ENCODE data around the gene AGPAT1. TPM values are rescaled to one million over a fixed set of nuclear protein-coding genes. Genes with fewer than 3 reads are reported as not detected.
"Not testable (repeated sequence)": the region's sequence is repeated elsewhere in the genome, so short reads cannot be mapped to it uniquely, and the experiment has no call there.

The AGPAT1 gene
- total RNA-seq, 1 donor from 2014 or later, result 8.4 TPM

GRCh38 chr6:32214126-32214525, 38.2 kb upstream of the AGPAT1 start:
- H3K4me3 ChIP-seq (ENCODE audit: low read length in 3 of 3), result no peak overlapping the region
- H3K27ac ChIP-seq (ENCODE audit: low read depth, low read length), result no peak overlapping the region
- peaks cover 0 to under 1% (median 0%) of the 10 kb centered on the region in 3 donors for H3K27me3 ChIP-seq (ENCODE audit: control insufficient read depth in 3 of 3, insufficient read depth in 3 of 3, low read length in 3 of 3)
- H3K36me3 ChIP-seq (ENCODE audit: control insufficient read depth in 3 of 3, insufficient read depth in 3 of 3, low read length in 3 of 3), result peaks cover 0 to 2% (median 0%) of the 10 kb centered on the region in 3 donors
- no peaks in the 10 kb centered on the region for H3K9me3 ChIP-seq (ENCODE audit: control insufficient read depth in 3 of 3, low read length in 3 of 3)
- H3K9ac ChIP-seq (ENCODE audit: low read depth in 1 of 3, low read length in 3 of 3), result no peak overlapping the region
- no peaks in the 10 kb centered on the region for H3K4me1 ChIP-seq (ENCODE audit: control insufficient read depth in 3 of 3, insufficient read depth in 3 of 3, low read length in 3 of 3)

- Histone ChIP-seq H3K4me1 (ENCODE audit: control insufficient read depth in 3 of 3, insufficient read depth in 3 of 3, low read length in 3 of 3) (no peaks in the 10 kb centered on the region), H3K27me3 (ENCODE audit: control insufficient read depth in 3 of 3, insufficient read depth in 3 of 3, low read length in 3 of 3) (no peaks in the 10 kb centered on the region), H3K36me3 (ENCODE audit: control insufficient read depth in 3 of 3, insufficient read depth in 3 of 3, low read length in 3 of 3) (peaks cover 0 to 2% (median 0%) of the 10 kb centered on the region in 3 donors), H3K9me3 (ENCODE audit: control insufficient read depth in 3 of 3, low read length in 3 of 3) (no peaks in the 10 kb centered on the region), H3K4me3 (ENCODE audit: low read length in 3 of 3) (no peak overlapping the region), H3K27ac (ENCODE audit: low read depth, low read length) (no peak overlapping the region), H3K9ac (ENCODE audit: low read depth in 1 of 3, low read length in 3 of 3) (no peak overlapping the region)
Measured at GRCh38 chr6:32213649-32214048, 37.8 kb upstream of the AGPAT1 start.

GRCh38 chr6:32212076-32212760, 36.3 kb upstream of the AGPAT1 start:
- Histone ChIP-seq H3K27ac (ENCODE audit: low read depth, low read length) (no peak overlapping the region), H3K4me1 (ENCODE audit: control insufficient read depth in 3 of 3, insufficient read depth in 3 of 3, low read length in 3 of 3) (no peaks in the 10 kb centered on the region), H3K36me3 (ENCODE audit: control insufficient read depth in 3 of 3, insufficient read depth in 3 of 3, low read length in 3 of 3) (peaks cover 0 to 2% (median 0%) of the 10 kb centered on the region in 3 donors), H3K9ac (ENCODE audit: low read depth in 1 of 3, low read length in 3 of 3) (no peak overlapping the region), H3K9me3 (ENCODE audit: control insufficient read depth in 3 of 3, low read length in 3 of 3) (no peaks in the 10 kb centered on the region), H3K27me3 (ENCODE audit: control insufficient read depth in 3 of 3, insufficient read depth in 3 of 3, low read length in 3 of 3) (no peaks in the 10 kb centered on the region), H3K4me3 (ENCODE audit: low read length in 3 of 3) (no peak overlapping the region)

- not testable (repeated sequence) for H3K9me3 ChIP-seq (ENCODE audit: control insufficient read depth in 3 of 3, low read length in 3 of 3); H3K27me3 ChIP-seq (ENCODE audit: control insufficient read depth in 3 of 3, insufficient read depth in 3 of 3, low read length in 3 of 3); H3K4me3 ChIP-seq (ENCODE audit: low read length in 3 of 3); H3K9ac ChIP-seq (ENCODE audit: low read depth in 1 of 3, low read length in 3 of 3); H3K27ac ChIP-seq (ENCODE audit: low read depth, low read length); H3K36me3 ChIP-seq (ENCODE audit: control insufficient read depth in 3 of 3, insufficient read depth in 3 of 3, low read length in 3 of 3); H3K4me1 ChIP-seq (ENCODE audit: control insufficient read depth in 3 of 3, insufficient read depth in 3 of 3, low read length in 3 of 3)
Measured at GRCh38 chr6:32211432-32211831, 35.5 kb upstream of the AGPAT1 start.

GRCh38 chr6:32210191-32210601, 34.3 kb upstream of the AGPAT1 start:
- Histone ChIP-seq H3K27me3 (ENCODE audit: control insufficient read depth in 3 of 3, insufficient read depth in 3 of 3, low read length in 3 of 3) (no peaks in the 10 kb centered on the region), H3K4me3 (ENCODE audit: low read length in 3 of 3) (no peak overlapping the region), H3K36me3 (ENCODE audit: control insufficient read depth in 3 of 3, insufficient read depth in 3 of 3, low read length in 3 of 3) (no peaks in the 10 kb centered on the region), H3K9me3 (ENCODE audit: control insufficient read depth in 3 of 3, low read length in 3 of 3) (no peaks in the 10 kb centered on the region), H3K27ac (ENCODE audit: low read depth, low read length) (no peak overlapping the region), H3K4me1 (ENCODE audit: control insufficient read depth in 3 of 3, insufficient read depth in 3 of 3, low read length in 3 of 3) (no peaks in the 10 kb centered on the region), H3K9ac (ENCODE audit: low read depth in 1 of 3, low read length in 3 of 3) (no peak overlapping the region)

- Histone ChIP-seq H3K4me1 (ENCODE audit: control insufficient read depth in 3 of 3, insufficient read depth in 3 of 3, low read length in 3 of 3) (no peaks in the 10 kb centered on the region), H3K36me3 (ENCODE audit: control insufficient read depth in 3 of 3, insufficient read depth in 3 of 3, low read length in 3 of 3) (no peaks in the 10 kb centered on the region), H3K9ac (ENCODE audit: low read depth in 1 of 3, low read length in 3 of 3) (no peak overlapping the region), H3K27ac (ENCODE audit: low read depth, low read length) (no peak overlapping the region), H3K27me3 (ENCODE audit: control insufficient read depth in 3 of 3, insufficient read depth in 3 of 3, low read length in 3 of 3) (peaks cover under 1 to 5% (median 4%) of the 10 kb centered on the region in 3 donors), H3K9me3 (ENCODE audit: control insufficient read depth in 3 of 3, low read length in 3 of 3) (no peaks in the 10 kb centered on the region), H3K4me3 (ENCODE audit: low read length in 3 of 3) (no peak overlapping the region)
Measured at GRCh38 chr6:32208996-32209395, 33.1 kb upstream of the AGPAT1 start.

- no peaks in the 10 kb centered on the region for H3K4me1 ChIP-seq (ENCODE audit: control insufficient read depth in 3 of 3, insufficient read depth in 3 of 3, low read length in 3 of 3)
- H3K36me3 ChIP-seq (ENCODE audit: control insufficient read depth in 3 of 3, insufficient read depth in 3 of 3, low read length in 3 of 3), result no peaks in the 10 kb centered on the region
- H3K27ac ChIP-seq (ENCODE audit: low read depth, low read length), result no peak overlapping the region
- H3K9me3 ChIP-seq (ENCODE audit: control insufficient read depth in 3 of 3, low read length in 3 of 3), result no peaks in the 10 kb centered on the region
- H3K9ac ChIP-seq (ENCODE audit: low read depth in 1 of 3, low read length in 3 of 3), result no peak overlapping the region
- peaks cover 9 to 32% (median 19%) of the 10 kb centered on the region in 3 donors for H3K27me3 ChIP-seq (ENCODE audit: control insufficient read depth in 3 of 3, insufficient read depth in 3 of 3, low read length in 3 of 3)
- no peak overlapping the region for H3K4me3 ChIP-seq (ENCODE audit: low read length in 3 of 3)
Measured at GRCh38 chr6:32204268-32204715, 28.4 kb upstream of the AGPAT1 start.

GRCh38 chr6:32203426-32204267, 27.8 kb upstream of the AGPAT1 start:
- Histone ChIP-seq H3K27me3 (ENCODE audit: control insufficient read depth in 3 of 3, insufficient read depth in 3 of 3, low read length in 3 of 3) (peaks cover 9 to 32% (median 19%) of the 10 kb centered on the region in 3 donors), H3K36me3 (ENCODE audit: control insufficient read depth in 3 of 3, insufficient read depth in 3 of 3, low read length in 3 of 3) (no peaks in the 10 kb centered on the region), H3K4me3 (ENCODE audit: low read length in 3 of 3) (no peak overlapping the region), H3K9ac (ENCODE audit: low read depth in 1 of 3, low read length in 3 of 3) (no peak overlapping the region), H3K9me3 (ENCODE audit: control insufficient read depth in 3 of 3, low read length in 3 of 3) (no peaks in the 10 kb centered on the region), H3K27ac (ENCODE audit: low read depth, low read length) (no peak overlapping the region), H3K4me1 (ENCODE audit: control insufficient read depth in 3 of 3, insufficient read depth in 3 of 3, low read length in 3 of 3) (no peaks in the 10 kb centered on the region)

GRCh38 chr6:32202186-32202585, 26.3 kb upstream of the AGPAT1 start:
- no peaks in the 10 kb centered on the region for H3K36me3 ChIP-seq (ENCODE audit: control insufficient read depth in 3 of 3, insufficient read depth in 3 of 3, low read length in 3 of 3)
- no peaks in the 10 kb centered on the region for H3K9me3 ChIP-seq (ENCODE audit: control insufficient read depth in 3 of 3, low read length in 3 of 3)
- H3K9ac ChIP-seq (ENCODE audit: low read depth in 1 of 3, low read length in 3 of 3), result no peak overlapping the region
- H3K4me1 ChIP-seq (ENCODE audit: control insufficient read depth in 3 of 3, insufficient read depth in 3 of 3, low read length in 3 of 3), result peaks cover 3 to 5% (median 3%) of the 10 kb centered on the region in 3 donors
- H3K4me3 ChIP-seq (ENCODE audit: low read length in 3 of 3), result no peak overlapping the region
- H3K27me3 ChIP-seq (ENCODE audit: control insufficient read depth in 3 of 3, insufficient read depth in 3 of 3, low read length in 3 of 3), result peaks cover 9 to 32% (median 19%) of the 10 kb centered on the region in 3 donors
- no peak overlapping the region for H3K27ac ChIP-seq (ENCODE audit: low read depth, low read length)
